Memory B cell (primary cell): ENCODE data around the gene INPP5J.

Source experiments
- ATAC-seq: fragments of 150-1000 bp; cut with Tn5 transposase; 2 replicates; pipeline ENCODE4 v1.10.0; 2021; ENCODE audit warnings: low read depth, mild to moderate bottlenecking, moderate library complexity
- DNase-seq, 2 donors: peaks; one replicate each; pipeline ENCODE4 v3.0.0; 2022; ENCODE audit warnings: low spot score in 2 of 2
- H3K27ac Mint-ChIP-seq: one replicate; pipeline ENCODE4 v1.8.0; 2022; ENCODE audit warnings: mild to moderate bottlenecking, moderate library complexity, mixed read lengths
- H3K27me3 Mint-ChIP-seq: one replicate; pipeline ENCODE4 v1.8.0; 2022; ENCODE audit warnings: mixed read lengths
- H3K36me3 Mint-ChIP-seq: one replicate; pipeline ENCODE4 v1.8.0; 2022; ENCODE audit warnings: mild to moderate bottlenecking, mixed read lengths
- H3K4me1 Mint-ChIP-seq: one replicate; pipeline ENCODE4 v1.8.0; 2022; ENCODE audit warnings: mixed read lengths
- H3K4me3 Mint-ChIP-seq: one replicate; pipeline ENCODE4 v1.8.0; 2022; ENCODE audit warnings: mild to moderate bottlenecking, moderate library complexity, mixed read lengths
- H3K9me3 Mint-ChIP-seq: one replicate; pipeline ENCODE4 v1.8.0; 2022; ENCODE audit warnings: mixed read lengths

Gene INPP5J

GRCh38 chr22:31134688-31135087 lies 11.9 kb downstream of the INPP5J start:
- Mint-ChIP-seq H3K4me1 (no peaks in the 10 kb centered on the region), H3K9me3 (no peaks in the 10 kb centered on the region), H3K36me3 (no peaks in the 10 kb centered on the region), H3K4me3 (no peak overlapping the region), H3K27me3 (peaks cover 1% of the 10 kb centered on the region), H3K27ac (no peak overlapping the region)
- ATAC-seq, result no peak
- DNase-seq, result no peak

DNA sequence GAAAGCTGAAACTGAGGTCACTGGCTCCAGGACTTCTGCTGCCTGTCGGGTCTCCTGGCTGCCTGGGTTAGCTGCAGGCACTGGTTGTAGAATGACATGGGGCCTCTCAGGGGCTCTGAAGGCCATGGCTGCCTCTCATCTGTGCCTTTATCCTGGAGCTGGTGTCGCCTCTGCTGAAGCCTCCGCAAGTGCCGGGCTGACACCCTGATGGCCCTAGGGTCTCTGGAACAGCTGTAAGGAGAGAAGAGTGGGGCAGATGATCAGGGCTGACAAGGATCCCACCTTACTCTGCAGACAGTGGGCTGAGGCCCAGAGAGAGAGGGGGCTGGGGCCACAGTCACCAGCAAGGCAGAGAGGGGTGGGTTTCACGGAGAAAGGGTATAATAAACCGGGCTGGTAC lies 12.9 kb downstream of the INPP5J start:
- Mint-ChIP-seq H3K27ac (no peak overlapping the region), H3K4me1 (no peaks in the 10 kb centered on the region), H3K36me3 (no peaks in the 10 kb centered on the region), H3K27me3 (peaks cover 6% of the 10 kb centered on the region), H3K4me3 (no peak overlapping the region), H3K9me3 (no peaks in the 10 kb centered on the region)
- ATAC-seq (no peak), DNase-seq (no peak)

DNA sequence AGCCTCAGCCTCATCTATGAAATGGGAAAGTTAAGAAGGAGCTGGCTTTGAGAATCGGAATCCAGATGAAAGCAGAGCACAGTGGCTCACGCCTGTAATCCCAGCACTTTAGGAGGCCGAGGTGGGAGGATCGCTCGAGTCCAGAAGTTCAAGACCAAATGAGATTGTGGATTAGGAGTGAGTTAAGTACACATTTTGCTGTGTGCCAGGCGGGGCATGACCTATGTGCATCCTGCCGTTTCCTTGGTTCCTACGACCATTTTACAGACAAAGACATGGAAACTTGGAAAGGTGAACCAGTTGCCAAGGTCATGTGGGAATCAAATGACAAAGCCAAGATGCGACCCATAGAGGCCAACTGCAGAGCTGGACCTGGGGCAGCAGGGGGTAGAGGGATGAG lies 13.4 kb downstream of the INPP5J start:
- ATAC-seq (no peak), DNase-seq (no peak)
- Mint-ChIP-seq H3K9me3 (no peaks in the 10 kb centered on the region), H3K27ac (no peak overlapping the region), H3K36me3 (no peaks in the 10 kb centered on the region), H3K4me1 (no peaks in the 10 kb centered on the region), H3K4me3 (no peak overlapping the region), H3K27me3 (peaks cover 6% of the 10 kb centered on the region)

- no peak overlapping the region for H3K27ac Mint-ChIP-seq
- no peaks in the 10 kb centered on the region for H3K36me3 Mint-ChIP-seq
- no peak overlapping the region for H3K4me3 Mint-ChIP-seq
- no peaks in the 10 kb centered on the region for H3K4me1 Mint-ChIP-seq
- no peaks in the 10 kb centered on the region for H3K9me3 Mint-ChIP-seq
- no peak for DNase-seq
- H3K27me3 Mint-ChIP-seq, result peaks cover 6% of the 10 kb centered on the region
- ATAC-seq, result no peak
These were observed 13.9 kb downstream of the INPP5J start for GRCh38 chr22:31136711-31137110.

DNA sequence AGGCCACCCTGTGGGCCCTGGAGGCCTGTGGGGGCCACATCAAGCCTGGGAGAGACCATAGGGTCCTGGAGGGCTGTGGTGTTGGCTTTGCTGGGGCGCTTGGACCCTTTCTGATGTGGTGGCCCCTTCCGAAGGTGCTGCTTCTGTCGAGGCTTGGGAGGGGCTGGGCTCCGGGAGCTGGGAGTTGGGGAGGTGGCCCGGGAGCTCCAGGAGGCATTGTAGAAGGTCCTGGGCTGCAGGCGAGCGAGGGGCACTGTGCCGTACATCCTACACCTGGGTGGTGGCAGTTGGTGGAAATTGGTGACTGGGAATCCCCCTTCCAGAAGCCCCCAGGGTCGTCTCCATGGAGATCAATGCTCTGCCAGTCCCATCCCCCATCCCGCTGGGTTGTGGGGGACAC lies 15.0 kb downstream of the INPP5J start:
- Mint-ChIP-seq H3K4me1 (no peaks in the 10 kb centered on the region), H3K9me3 (no peaks in the 10 kb centered on the region), H3K36me3 (no peaks in the 10 kb centered on the region), H3K27me3 (peaks cover 7% of the 10 kb centered on the region), H3K27ac (no peak overlapping the region), H3K4me3 (no peak overlapping the region)
- ATAC-seq, result no peak
- no peak for DNase-seq

- DNase-seq, result no peak
- H3K36me3 Mint-ChIP-seq, result no peaks in the 10 kb centered on the region
- ATAC-seq, result no peak
- peaks cover 7% of the 10 kb centered on the region for H3K27me3 Mint-ChIP-seq
- no peaks in the 10 kb centered on the region for H3K9me3 Mint-ChIP-seq
- H3K27ac Mint-ChIP-seq, result no peak overlapping the region
- no peaks in the 10 kb centered on the region for H3K4me1 Mint-ChIP-seq
- no peak overlapping the region for H3K4me3 Mint-ChIP-seq
These were observed 15.4 kb downstream of the INPP5J start for GRCh38 chr22:31138126-31138525.

DNA sequence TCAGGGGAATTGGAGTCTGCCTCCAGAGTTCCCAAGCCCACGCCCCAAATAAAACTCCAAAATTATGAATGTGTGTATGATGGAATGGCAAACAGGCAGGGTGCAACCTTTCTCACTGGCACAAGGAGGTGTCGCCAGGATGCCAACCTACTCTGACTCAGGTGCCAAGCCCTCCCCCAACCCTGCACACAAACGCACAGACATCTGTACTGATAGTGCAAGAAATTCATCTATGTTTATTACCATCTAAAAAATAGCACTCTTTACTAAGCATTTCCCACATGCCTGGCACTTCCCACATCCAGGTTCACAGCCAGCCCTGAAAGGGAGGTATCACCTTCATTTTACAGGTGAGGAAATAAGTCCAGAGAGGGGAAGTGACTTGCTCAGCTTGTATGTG lies 16.3 kb downstream of the INPP5J start:
- Mint-ChIP-seq H3K4me1 (no peaks in the 10 kb centered on the region), H3K27me3 (peaks cover 7% of the 10 kb centered on the region), H3K9me3 (no peaks in the 10 kb centered on the region), H3K36me3 (no peaks in the 10 kb centered on the region), H3K4me3 (no peak overlapping the region), H3K27ac (no peak overlapping the region)
- no peak for DNase-seq
- no peak for ATAC-seq

GRCh38 chr22:31139866-31140716 lies 17.3 kb downstream of the INPP5J start, which contains the start of gene PLA2G3:
Gene PLA2G3 (minus strand): TSS chr22:31140508. CDS start chr22:31140354, 154 bp downstream.
- Mint-ChIP-seq H3K4me1 (no peaks in the 10 kb centered on the region), H3K27ac (no peak within 1 kb of the TSS), H3K9me3 (no peaks in the 10 kb centered on the region), H3K4me3 (no peak within 1 kb of the TSS), H3K36me3 (no peaks in the 10 kb centered on the region), H3K27me3 (peaks cover 7% of the 10 kb centered on the region)
- DNase-seq, result no peak
- no peak for ATAC-seq

DNA sequence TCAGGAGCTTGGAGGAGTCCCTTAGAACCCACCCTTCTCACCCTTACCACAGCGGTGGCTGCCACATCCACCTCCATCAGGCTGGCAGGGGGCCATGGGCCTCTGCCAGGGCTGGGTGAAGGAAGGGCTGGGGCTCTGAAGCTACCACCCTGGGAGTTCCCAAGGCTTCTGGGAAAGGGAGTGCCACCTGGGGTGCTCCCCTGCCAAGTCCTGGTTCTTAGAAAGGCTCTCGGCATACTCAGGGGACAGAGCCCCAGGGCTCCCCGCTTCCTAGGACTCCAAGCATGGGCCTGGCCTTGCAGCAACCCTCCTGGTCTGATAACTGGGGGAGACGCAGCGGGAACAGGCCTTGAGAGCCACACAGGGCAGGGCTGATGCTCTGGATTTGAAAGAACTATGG lies 18.0 kb downstream of the INPP5J start:
- Mint-ChIP-seq H3K9me3 (no peaks in the 10 kb centered on the region), H3K27ac (no peak overlapping the region), H3K4me3 (no peak overlapping the region), H3K36me3 (no peaks in the 10 kb centered on the region), H3K27me3 (peaks cover 7% of the 10 kb centered on the region), H3K4me1 (no peaks in the 10 kb centered on the region)
- DNase-seq, result no peak
- no peak for ATAC-seq

DNA sequence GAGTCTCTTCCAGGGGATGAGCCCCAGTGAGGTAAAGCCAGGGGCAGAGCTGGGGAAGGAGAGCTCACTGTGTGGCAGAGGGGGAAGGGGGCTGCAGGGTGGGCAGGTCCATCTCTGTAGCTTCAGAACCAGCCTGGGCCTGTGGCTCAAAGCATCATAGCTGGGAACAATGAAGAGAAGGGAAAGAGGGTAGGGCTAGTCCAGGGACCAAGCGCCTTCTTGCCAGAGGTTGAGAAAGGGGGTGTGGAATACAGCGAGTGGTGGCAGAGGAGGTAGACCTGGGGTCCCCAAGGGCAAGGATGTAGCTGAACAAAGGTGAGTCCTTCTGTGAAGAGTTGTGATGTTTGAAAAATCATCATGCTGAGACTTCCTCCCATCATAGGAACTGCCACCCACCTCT lies 18.8 kb downstream of the INPP5J start:
- Mint-ChIP-seq H3K9me3 (no peaks in the 10 kb centered on the region), H3K4me1 (no peaks in the 10 kb centered on the region), H3K4me3 (no peak overlapping the region), H3K27ac (no peak overlapping the region), H3K36me3 (no peaks in the 10 kb centered on the region), H3K27me3 (peaks cover 7% of the 10 kb centered on the region)
- DNase-seq (no peak), ATAC-seq (no peak)

- H3K36me3 Mint-ChIP-seq, result no peaks in the 10 kb centered on the region
- H3K27me3 Mint-ChIP-seq, result peaks cover 7% of the 10 kb centered on the region
- H3K27ac Mint-ChIP-seq, result no peak overlapping the region
- H3K9me3 Mint-ChIP-seq, result no peaks in the 10 kb centered on the region
- H3K4me1 Mint-ChIP-seq, result no peaks in the 10 kb centered on the region
- DNase-seq (no peak), ATAC-seq (no peak)
- H3K4me3 Mint-ChIP-seq, result no peak overlapping the region
These were observed 19.5 kb downstream of the INPP5J start for GRCh38 chr22:31142285-31142684.

DNA sequence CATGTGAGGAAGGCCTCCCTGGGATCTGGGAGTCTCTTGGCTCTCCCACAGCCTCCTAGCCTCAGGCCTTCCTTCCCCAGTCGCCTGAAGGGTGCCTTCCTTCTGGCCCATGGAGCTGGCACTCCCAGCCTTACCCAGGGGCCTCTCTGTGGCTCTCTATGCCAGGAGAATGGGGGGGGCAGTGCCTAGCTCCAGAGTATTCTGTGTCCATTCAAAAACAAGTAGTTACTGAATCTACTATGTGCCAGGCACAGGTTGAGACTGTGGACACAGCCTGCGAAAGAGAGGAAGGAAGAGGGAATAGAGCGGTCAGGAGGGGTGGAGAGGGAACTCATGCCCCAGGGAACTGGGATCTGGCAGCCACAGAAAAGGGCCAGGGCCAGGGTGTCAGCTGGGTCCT lies 20.3 kb downstream of the INPP5J start:
- H3K27me3 Mint-ChIP-seq, result peaks cover 7% of the 10 kb centered on the region
- no peaks in the 10 kb centered on the region for H3K36me3 Mint-ChIP-seq
- H3K27ac Mint-ChIP-seq, result no peak overlapping the region

DNA sequence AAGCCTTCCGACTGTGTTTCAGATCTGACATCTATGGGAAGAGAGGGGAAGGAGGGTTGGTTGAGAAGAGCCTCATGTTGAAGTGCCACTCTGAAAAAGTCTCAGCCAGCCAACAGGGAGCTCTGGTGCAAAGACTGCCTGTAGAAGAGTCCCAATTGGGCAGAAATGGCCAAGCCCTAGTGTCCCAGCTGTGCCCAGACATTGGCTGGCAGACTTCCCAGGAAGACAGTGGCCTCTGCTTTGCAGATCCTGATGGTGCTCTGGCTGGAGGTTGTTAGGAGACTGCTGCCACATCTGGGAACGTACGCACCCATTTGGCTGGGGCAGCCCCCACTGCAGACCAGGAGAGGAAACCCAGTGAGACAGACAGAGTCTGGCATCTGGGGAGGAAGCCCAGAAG lies 20.8 kb downstream of the INPP5J start:
- Mint-ChIP-seq H3K36me3 (no peaks in the 10 kb centered on the region), H3K4me1 (no peaks in the 10 kb centered on the region), H3K4me3 (no peak overlapping the region), H3K9me3 (no peaks in the 10 kb centered on the region), H3K27ac (no peak overlapping the region), H3K27me3 (peaks cover 7% of the 10 kb centered on the region)
- ATAC-seq, result no peak
- no peak for DNase-seq

More for the DNA sequence above, 20.3 kb downstream of the INPP5J start:
- DNase-seq, result no peak
- H3K9me3 Mint-ChIP-seq, result no peaks in the 10 kb centered on the region
- H3K4me3 Mint-ChIP-seq, result no peak overlapping the region
- H3K4me1 Mint-ChIP-seq, result no peaks in the 10 kb centered on the region
- no peak for ATAC-seq

- Mint-ChIP-seq H3K4me3 (no peak overlapping the region), H3K4me1 (no peaks in the 10 kb centered on the region), H3K27me3 (peaks cover 7% of the 10 kb centered on the region), H3K36me3 (no peaks in the 10 kb centered on the region), H3K9me3 (no peaks in the 10 kb centered on the region), H3K27ac (no peak overlapping the region)
- DNase-seq (no peak), ATAC-seq (no peak)
These were observed 21.5 kb downstream of the INPP5J start for GRCh38 chr22:31144223-31144622.

- Mint-ChIP-seq H3K36me3 (no peaks in the 10 kb centered on the region), H3K4me3 (no peak overlapping the region), H3K9me3 (no peaks in the 10 kb centered on the region), H3K4me1 (no peaks in the 10 kb centered on the region), H3K27me3 (no peaks in the 10 kb centered on the region), H3K27ac (no peak overlapping the region)
- DNase-seq (no peak), ATAC-seq (no peak)
These were observed 25.7 kb downstream of the INPP5J start for GRCh38 chr22:31148488-31148887.
